HG03103 (cell line): ENCODE measurements around the gene TMEM45B.
"Not testable (repeated sequence)": the region's sequence is repeated elsewhere in the genome, so short reads cannot be mapped to it uniquely, and the experiment has no call there.

Source experiments
- ATAC-seq: cut with Tn5 transposase; IDR thresholded peaks from one replicate; pipeline ENCODE4 v1.9.1; 2021; ENCODE audit warnings: low read depth; ENCODE audit not compliant: unreplicated experiment

Gene TMEM45B

DNA sequence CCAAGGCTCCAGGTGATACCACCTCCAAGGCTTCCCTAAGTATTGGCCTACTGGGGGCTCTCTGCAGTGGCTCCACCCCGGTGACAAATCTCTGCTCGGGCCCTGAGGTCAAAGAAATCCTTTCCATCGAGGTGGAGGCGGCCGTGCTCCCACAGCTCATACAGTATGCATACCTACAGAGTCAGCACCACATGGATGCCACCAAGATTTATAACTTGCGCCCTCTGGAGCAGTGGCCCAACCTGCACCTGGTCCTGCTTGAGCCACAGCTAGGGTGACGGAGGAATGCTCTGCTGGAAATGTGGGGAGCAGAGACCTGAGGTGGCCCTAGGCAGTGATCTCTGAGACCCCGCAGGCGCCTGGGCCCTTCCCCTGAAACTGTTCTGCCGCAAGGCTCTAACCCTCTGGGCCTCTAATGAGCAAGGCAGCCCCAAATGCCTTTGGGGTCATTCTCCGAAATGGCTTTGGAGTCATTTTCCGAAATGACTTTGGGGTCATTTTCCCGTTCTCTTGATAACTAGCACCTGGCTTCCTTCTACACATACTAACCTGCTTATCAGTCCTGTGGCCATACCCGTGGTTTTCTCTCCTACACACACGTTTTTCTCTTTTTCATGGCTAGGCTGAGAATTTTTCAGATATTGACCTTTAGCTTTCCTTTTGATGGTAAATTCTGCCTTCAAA is 33.9 kb downstream of the TMEM45B start:
- ATAC-seq = no peak

DNA sequence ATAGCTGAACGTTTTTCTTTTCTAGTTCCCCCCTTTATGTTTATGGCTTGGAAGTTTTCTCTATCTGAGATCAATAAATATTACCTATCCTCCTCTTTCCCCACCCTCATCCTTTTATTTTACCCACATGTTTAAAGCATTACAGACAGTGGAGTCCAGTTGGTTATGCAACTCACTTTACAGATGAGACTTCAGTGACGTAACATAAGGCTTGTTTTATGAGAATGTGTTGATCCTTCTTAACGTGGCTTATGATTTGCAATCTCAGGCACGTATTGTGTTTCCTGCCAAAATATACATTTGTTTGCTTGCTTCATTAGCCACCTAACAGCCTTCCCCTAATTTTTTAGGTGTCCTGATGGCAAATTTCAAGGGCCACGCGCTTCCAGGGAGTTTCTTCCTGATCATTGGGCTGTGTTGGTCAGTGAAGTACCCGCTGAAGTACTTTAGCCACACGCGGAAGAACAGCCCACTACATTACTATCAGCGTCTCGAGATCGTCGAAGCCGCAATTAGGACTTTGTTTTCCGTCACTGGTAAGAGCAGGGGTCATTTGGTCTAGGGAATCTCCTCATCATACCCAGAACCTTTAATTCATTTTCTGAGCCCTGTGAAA is 36.6 kb downstream of the TMEM45B start:
- no peak for ATAC-seq

DNA sequence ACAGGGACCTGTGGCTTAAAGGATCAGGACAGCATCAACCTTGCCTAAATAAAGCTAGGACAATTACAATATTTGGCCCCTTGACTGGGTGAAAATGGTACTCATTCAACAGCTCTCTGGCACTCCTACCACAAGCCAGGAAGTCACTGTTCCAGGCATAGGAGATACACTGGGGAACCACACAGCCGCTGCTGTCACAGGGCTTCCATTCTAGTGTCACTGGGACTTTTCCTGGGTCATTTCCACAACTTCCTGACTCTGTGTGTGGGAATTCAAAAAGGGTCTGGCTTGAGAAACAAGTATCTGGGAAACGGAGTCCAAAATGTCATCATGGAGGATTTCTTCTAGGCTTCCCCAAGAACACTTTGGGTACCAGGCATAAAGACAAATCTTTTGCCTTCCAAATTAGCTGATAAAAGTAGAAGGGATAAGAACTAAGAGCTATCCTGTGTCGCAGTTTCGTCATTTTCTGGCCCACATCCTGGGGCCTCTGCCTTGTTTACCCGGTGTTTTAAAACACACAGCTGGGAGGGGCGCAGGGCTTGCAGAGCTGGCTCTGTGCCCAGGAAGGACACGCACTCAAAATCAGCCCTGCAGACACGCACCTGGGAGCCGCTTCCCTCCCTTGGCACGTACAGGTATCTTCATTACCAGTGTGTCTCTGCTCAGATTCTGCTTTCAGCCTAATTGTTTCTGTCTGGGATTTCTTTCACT is 38.0 kb downstream of the TMEM45B start:
- ATAC-seq = no peak

DNA sequence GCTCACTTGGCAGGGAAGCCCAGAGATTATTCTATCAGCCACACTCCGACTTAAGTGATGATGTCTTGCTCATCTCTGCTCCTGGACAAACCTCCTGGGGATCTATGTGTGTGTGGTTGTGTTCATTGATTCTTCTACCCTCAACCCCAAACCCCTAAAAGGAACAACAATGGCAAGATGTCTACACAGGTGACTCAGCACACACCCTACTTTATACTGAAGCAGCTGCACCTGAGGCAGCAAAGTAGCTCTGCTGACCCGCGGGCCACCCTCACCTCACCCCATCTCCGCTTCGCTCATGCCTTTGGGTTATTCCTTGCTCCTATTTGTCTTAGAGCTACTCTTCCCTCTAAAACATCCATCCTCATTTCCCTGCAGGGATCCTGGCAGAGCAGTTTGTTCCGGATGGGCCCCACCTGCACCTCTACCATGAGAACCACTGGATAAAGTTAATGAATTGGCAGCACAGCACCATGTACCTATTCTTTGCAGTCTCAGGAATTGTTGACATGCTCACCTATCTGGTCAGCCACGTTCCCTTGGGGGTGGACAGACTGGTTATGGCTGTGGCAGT is 38.7 kb downstream of the TMEM45B start:
- no peak for ATAC-seq

- no peak for ATAC-seq
Observed at GRCh38 chr11:129855086-129855485, 39.4 kb downstream of the TMEM45B start.

DNA sequence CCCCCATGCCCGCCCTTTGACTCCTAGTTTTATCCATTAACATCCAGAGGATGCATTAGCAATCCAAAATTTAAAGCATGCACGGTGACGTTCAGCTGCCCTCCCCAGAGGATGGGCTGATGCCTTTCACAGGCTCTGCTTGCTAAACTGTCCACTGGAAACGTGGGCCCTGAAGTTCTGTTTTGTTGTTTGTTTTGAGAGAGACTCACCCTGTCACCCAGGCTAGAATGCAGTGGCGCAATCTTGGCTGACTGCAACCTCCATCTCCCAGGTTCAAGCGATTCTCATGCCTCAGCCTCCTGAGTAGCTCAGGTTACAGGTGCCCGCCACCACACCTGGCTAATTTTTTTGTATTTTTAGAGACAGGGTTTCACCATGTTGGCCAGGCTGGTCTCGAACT is 40.4 kb downstream of the TMEM45B start:
- no peak for ATAC-seq

DNA sequence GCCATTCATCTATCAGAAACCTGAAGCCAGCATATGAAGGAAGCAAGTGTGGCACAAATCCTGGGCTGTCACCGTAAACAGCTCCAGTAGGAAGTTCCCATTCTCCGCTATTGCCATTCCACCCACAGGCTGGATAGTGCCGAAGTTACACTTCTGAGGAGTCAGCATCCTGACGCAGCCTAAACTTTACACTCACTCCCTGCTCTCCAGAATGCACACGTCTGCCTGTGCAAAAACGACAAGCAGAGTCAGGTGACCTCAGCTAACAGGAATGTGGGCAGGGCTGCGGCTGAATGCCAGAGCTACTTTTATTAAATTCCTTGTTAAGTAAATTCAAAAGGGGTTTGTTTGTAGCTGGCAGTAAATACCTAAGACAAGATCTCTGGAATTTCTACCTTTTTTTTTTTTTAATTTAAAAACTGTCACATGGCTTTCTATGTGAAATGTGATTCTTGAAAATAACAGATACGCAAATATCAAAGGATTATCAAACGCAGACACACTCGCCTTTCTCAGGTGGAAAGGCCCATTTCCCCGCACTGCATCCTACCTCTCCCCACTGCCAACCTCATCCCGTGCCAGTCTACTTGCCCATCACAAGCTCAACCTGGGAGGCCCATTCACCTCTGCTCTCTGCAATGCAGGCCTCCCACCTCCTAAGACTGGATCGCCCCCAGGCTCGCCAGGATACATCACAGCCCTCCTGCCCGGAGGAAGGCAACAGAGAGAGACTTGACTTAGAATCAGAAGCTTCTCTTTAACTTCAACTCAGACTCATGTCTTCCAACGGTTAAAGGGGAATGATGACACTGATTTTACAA is 46.3 kb downstream of the TMEM45B start:
- no peak for ATAC-seq

GRCh38 chr11:129864811-129865210 is 49.2 kb downstream of the TMEM45B start:
- ATAC-seq = no peak

GRCh38 chr11:129865701-129866100 is 50.1 kb downstream of the TMEM45B start:
- no peak for ATAC-seq

- no peak for ATAC-seq
Observed at GRCh38 chr11:129866311-129866710, 50.7 kb downstream of the TMEM45B start.

GRCh38 chr11:129868626-129869025 is 53.0 kb downstream of the TMEM45B start:
- not testable (repeated sequence) for ATAC-seq

DNA sequence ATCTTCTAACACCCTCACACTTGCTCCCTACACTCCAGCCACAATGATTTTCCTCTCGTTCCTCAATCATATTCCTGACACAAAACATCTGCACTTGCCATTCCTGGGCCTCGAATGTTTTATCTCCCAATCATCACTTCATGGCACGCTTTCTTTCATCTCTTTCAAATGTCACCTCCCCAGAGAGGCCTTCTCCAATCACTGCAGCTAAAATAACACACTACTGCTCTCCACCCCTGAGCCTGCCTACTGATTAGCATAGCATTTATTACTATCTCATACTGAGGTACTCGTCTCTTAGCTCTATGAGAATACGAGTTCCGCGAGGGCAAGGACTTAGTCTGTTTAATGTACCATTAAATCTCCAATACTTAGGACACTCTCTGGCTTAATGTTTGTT is 56.3 kb downstream of the TMEM45B start:
- no peak for ATAC-seq

DNA sequence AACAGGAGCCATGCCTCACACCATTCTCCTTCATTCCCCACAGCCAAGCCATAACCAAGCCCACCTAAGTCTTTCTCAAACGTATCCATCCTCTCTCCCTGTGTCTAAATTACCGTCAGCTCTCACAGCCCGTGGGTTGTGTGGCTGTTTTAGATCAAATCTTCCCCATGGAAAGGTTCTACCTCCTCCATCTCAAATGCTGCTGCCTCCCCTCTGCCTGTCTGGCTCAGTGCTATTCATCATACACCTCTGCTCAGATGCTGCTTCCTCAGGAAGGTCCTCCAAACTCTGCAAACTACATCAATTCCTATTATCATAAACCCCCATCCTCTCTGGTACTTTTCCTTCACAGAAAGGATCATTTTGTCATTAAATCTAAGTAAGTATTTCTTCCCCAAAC is 64.7 kb downstream of the TMEM45B start:
- no peak for ATAC-seq

- peak; percentile 95 for ATAC-seq
Observed at GRCh38 chr11:129881570-129882170, 66.0 kb downstream of the TMEM45B start.

DNA sequence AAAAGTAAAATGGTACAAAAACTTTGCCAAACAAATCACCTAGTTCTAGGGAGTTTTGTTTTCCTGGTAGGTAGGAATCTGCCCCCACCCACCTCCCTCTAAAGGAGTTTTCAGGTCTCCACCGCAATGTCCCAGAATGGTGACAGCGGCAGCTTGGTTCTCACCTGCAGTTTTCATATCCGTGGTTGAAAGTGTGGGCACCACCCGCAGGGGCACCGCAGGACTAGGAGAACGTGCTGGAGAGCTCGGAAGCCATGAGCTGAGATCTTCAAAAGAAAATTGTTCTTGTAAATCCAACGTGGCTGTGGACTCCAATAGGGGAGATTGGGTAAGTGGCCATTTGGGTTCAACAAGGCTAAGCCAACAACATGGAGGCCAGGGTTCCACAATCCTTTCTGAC is 68.9 kb downstream of the TMEM45B start:
- no peak for ATAC-seq

DNA sequence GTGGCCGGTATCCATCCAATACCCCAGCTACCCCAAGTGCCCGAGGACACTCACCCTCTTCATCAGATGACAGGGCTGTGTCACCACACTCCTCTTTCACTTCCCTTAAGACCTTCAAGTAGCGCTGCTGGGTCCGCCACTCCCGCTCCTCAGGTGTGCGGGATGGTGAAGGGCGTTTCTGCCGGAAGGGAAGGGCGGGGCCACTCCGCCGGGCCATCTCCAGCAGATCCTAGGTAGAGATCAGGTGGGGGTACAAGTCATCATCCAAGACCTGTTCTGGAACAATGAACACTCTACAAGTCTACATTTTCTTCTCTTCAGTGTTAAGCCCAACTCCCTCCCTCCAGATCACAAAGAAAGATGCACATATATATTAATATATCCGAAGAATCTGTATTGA is 69.7 kb downstream of the TMEM45B start:
- no peak for ATAC-seq

DNA sequence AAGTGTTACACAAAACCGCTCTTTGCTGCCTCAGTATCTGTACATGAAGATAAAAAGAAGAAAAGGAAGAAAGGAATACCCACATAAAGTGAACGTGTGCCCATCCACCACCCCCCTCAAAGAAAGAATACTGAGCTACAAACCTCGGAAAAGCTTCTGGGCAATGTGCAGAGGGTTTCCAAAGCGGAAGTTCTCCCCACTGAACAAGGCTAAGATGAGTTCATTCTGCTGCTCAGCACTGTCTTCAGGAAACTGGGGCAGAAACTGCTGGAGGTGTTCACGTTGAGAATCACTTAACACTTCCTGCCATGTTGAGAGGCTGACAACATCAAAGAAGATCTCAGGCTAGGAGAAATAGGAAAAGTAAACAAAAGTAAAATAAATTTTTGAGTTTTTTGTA is 72.8 kb downstream of the TMEM45B start:
- no peak for ATAC-seq

- ATAC-seq = peak; percentile 31
Observed at GRCh38 chr11:129894278-129895125, 78.9 kb downstream of the TMEM45B start.
